Measurements from ENCODE around the gene UBE2U. TPM values are rescaled to one million over a fixed set of nuclear protein-coding genes. Genes with fewer than 3 reads are reported as not detected.

The UBE2U gene
- total and polyA plus RNA-seq, 2 of the 4 experiments (the other 2 are of a cell fraction), result not detected

- peak overlapping the region; percentile 78 for H2BK5ac ChIP-seq (ENCODE audit: low read depth, low read length, poor library complexity, severe bottlenecking)
- ChIA-PET CTCF (no interaction called here), POLR2A (ENCODE audit: unreplicated experiment) (no interaction called here)
- peaks cover 2% of the 10 kb centered on the region; the same call in 1 of the 2 replicates for H3K36me3 ChIP-seq (ENCODE audit: control insufficient read depth, insufficient read depth, low read length)
- in situ Hi-C loops (cut with MboI; ENCODE audit: low sequenced_read_pairs), result no loop called here
- no peak overlapping the region for H4K91ac ChIP-seq (ENCODE audit: insufficient read depth, low read depth, low read length)
- WGBS, 2 experiments (ENCODE audit: extremely low coverage in 2 of 2, insufficient read length in 1 of 2), result no CpG with 5 or more reads among the region's 3 CpGs
- peak overlapping the region; percentile 66 for H2BK20ac ChIP-seq (ENCODE audit: low read depth, low read length)
- dilution Hi-C loops (cut with HindIII; ENCODE audit: low sequenced_read_pairs, unreplicated experiment), result no loop called here
- 0 out of 2 replicates have a peak overlapping the region, but pooled peaks have one; percentile 29 for H3K56ac ChIP-seq (ENCODE audit: extremely low read depth, insufficient read depth, low read length)
- peak; percentile 53; the same call in 1 of the 2 replicates for TF ChIP-seq MAFK (IDR thresholded peaks at IDR 0.05; ENCODE audit: low read depth, low read length)
- TF ChIP-seq CEBPB (IDR thresholded peaks at IDR 0.05; ENCODE audit: low read depth, low read length), result peak; percentile 95
- TF ChIP-seq CHD1 (IDR thresholded peaks at IDR 0.05; ENCODE audit: low read depth, low read length), result no peak
- peak; percentile 76 for TF ChIP-seq NFE2L2 (IDR thresholded peaks at IDR 0.05; ENCODE audit: low read depth, low read length)
- TF ChIP-seq BHLHE40 (IDR thresholded peaks at IDR 0.05; ENCODE audit: low read depth, low read length), result no peak
- peaks cover 16% of the 10 kb centered on the region for H3K4me1 ChIP-seq (ENCODE audit: control insufficient read depth, insufficient read depth, low read length)
- no peaks in the 10 kb centered on the region for H3K27me3 ChIP-seq (ENCODE audit: control insufficient read depth, insufficient read depth, low read length)
- H3K9me3 ChIP-seq (ENCODE audit: control insufficient read depth, insufficient read depth, low read length), result no peaks in the 10 kb centered on the region
- peak overlapping the region; percentile 83; the same call in 1 of the 2 replicates for H3K27ac ChIP-seq (ENCODE audit: insufficient read depth, low read length)
- ATAC-seq (ENCODE audit: low read depth) (peak; percentile 81), DNase-seq (peak; percentile 85)
- peak overlapping the region; percentile 34 for H3K14ac ChIP-seq (replicated peaks; ENCODE audit: low read depth, low read length)
- H2AK9ac ChIP-seq (replicated peaks; ENCODE audit: low read depth, low read length, poor library complexity), result no peak overlapping the region
- H3K18ac ChIP-seq (ENCODE audit: low read depth, low read length), result peak overlapping the region; percentile 75
- peaks cover 7% of the 10 kb centered on the region for H3K9me1 ChIP-seq (ENCODE audit: insufficient read depth, low read length)
- no peak overlapping the region for H3K9ac ChIP-seq (ENCODE audit: low read depth, low read length)
- H4K20me1 ChIP-seq (ENCODE audit: insufficient read depth, low read length), result no peaks in the 10 kb centered on the region
- H2BK120ac ChIP-seq (ENCODE audit: low read depth, low read length), result peak overlapping the region; percentile 74
- H2BK15ac ChIP-seq (ENCODE audit: low read depth, low read length), result peak overlapping the region; percentile 68; the same call in 2 of the 3 replicates
- H4K8ac ChIP-seq (ENCODE audit: low read depth in 2 of 2, low read length in 2 of 2), result peak overlapping the region; percentile 17 to 37; a peak in 3 of 4 replicates
- intact Hi-C loops (cut with micrococcal nuclease), result no loop called here
- H3K4me2 ChIP-seq (ENCODE audit: low read depth, low read length), result peak overlapping the region; percentile 73
- H3K23ac ChIP-seq (ENCODE audit: low read depth, low read length), result peak overlapping the region; percentile 25; the same call in 1 of the 2 replicates
- H4K5ac ChIP-seq (ENCODE audit: low read depth, low read length), result no peak overlapping the region; the same call in 1 of the 2 replicates
- H3K79me1 ChIP-seq (ENCODE audit: low read depth in 1 of 2, low read length in 2 of 2), result no peaks in the 10 kb centered on the region
- peak overlapping the region; percentile 22 for H3K4ac ChIP-seq (ENCODE audit: low read depth, low read length)
- BruUV-seq (replicated peaks), result no TSS peak
- H3K4me3 ChIP-seq (ENCODE audit: insufficient read depth, low read depth, low read length), result no peak overlapping the region; the same call in 1 of the 2 replicates
- H2AFZ ChIP-seq (replicated peaks; ENCODE audit: low read length, poor library complexity), result no peak overlapping the region
- H2AK5ac ChIP-seq (ENCODE audit: low read depth, low read length), result 0 out of 2 replicates have a peak overlapping the region, but pooled peaks have one; percentile 59
Observed at GRCh38 chr1:64171797-64172281, 31.6 kb upstream of the UBE2U start.
